ENCODE data around the gene ITFG1.
A peak's percentile ranks its signal among the peaks of the same experiment; 100 is the strongest.
"Not testable (repeated sequence)": the region's sequence is repeated elsewhere in the genome, so short reads cannot be mapped to it uniquely, and the experiment has no call there.

Gene ITFG1

GRCh38 chr16:47473004-47473403, 12.1 kb upstream of the ITFG1 start:
- DNase-seq (ENCODE audit: low spot score) = not testable (repeated sequence)

DNA sequence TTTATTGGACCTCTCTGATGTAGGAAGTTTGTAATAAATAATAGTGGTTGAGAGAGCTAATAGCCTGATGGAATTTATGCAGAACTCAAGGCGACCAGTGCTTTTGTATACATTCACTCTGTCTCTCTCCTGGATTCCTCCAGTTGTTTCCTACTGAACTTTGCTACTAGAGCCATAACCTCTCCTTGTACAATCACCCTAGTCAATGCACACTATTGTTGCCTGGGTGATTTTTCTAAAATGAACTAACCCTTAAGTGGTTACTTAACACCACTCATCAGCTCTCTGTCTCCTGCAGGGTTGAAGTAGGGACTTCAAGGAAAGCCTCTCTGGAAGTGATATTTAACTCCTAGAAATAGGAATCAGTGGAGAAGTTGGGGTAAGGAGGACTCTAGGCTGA, 9.9 kb upstream of the ITFG1 start:
- no peak for DNase-seq (ENCODE audit: low spot score)

DNA sequence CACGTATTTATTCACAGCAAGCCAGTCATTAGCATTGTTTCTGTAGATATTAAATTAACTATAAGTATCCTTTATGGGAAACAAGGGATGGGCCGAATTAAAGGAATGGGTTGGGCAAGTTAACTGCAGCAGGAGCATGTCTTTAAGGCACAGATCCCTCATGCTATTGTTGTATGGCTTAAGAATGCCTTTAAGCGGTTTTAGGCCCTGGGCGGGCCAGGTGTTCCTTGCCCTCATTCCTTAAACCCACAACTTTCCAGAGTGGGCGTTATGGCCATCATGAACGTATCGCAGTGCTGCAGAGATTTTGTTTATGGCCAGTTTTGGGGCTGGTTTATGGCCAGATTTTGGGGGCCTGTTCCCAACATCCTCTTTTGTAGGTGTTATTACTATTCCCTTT, 9.3 kb upstream of the ITFG1 start:
- no peak for DNase-seq (ENCODE audit: low spot score)

GRCh38 chr16:47469227-47469626, 8.4 kb upstream of the ITFG1 start:
- DNase-seq (ENCODE audit: low spot score) = no peak

- not testable (repeated sequence) for DNase-seq (ENCODE audit: low spot score)
Observed at GRCh38 chr16:47468070-47468689, 7.3 kb upstream of the ITFG1 start.

- no peak for DNase-seq (ENCODE audit: low spot score)
Observed at GRCh38 chr16:47467501-47467900, 6.6 kb upstream of the ITFG1 start.

- no peak for DNase-seq (ENCODE audit: low spot score)
Observed at GRCh38 chr16:47465919-47466630, 5.2 kb upstream of the ITFG1 start.

GRCh38 chr16:47463771-47464624, 3.1 kb upstream of the ITFG1 start:
- peak; percentile 11 for DNase-seq (ENCODE audit: low spot score)

DNA sequence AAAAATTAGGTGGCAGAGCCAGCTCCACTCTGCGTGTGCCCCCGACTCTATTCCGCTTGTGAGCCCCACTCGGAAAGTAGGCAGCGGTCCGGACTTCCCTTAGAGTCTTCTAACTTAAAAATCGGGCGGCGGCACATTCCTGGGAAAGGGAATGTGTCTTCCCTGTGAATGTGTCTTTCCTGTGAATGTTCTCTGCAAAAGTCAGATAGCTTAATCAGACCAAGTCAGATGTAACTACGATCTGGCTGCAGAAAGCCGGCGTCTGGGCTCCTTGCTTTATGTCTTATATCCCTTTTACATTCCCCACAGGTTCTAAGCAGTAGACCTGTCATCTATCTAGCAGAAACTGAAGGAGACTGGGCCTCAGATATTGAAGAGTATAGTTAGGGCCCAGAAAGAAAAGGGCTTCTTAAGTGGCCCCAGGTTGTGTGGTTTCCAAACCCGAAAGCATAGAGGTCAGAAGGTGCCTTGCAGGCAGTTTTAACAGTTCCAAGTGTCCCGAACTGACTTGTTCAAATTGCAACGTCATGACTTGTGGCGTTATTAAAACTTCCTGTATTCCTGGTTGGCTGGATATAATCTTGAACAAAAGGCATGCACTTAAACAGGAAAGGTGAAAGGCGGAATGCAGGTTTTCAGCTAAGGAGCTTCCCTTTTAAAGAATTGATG, 869 bp upstream of the ITFG1 start:
- DNase-seq (ENCODE audit: low spot score) = peak; percentile 79

DNA sequence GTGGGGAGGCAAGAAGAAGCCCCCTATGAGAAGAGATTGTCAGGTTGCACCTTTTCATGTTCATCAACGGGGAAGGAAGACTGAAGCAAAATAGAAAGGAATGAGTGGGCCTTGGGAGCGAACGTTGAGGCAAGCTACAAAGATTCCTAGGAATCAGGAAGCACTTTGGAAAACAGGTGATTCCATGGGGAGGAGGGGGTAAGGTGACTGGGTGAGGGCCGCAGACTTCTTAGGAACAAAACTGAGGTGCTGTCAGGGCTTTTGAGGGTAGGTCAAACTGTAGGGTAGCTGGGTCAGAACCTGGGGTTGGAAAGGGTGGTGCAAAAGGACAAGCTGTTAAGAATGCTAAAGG, 528 bp downstream of the ITFG1 start:
- DNase-seq (ENCODE audit: low spot score) = no peak

DNA sequence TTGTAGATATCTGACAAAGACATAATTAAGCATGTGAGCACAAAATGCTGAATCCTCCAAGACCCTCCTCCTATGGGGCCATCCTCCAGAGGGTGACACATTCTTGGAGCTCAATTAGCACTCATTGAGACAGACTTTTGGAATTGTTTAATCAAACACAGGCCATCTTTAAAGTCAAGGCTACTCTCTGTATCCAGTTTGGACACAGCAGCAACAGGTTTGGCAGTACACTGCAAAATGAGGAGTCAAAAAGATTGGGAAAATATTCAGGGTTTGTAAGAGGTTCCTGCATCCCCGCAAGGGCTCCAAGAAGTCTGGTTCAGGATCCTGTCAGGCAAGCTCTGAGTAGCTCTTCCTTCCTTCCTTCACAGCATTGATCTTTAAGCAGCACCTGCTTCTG, 1.3 kb downstream of the ITFG1 start:
- no peak for DNase-seq (ENCODE audit: low spot score)

DNA sequence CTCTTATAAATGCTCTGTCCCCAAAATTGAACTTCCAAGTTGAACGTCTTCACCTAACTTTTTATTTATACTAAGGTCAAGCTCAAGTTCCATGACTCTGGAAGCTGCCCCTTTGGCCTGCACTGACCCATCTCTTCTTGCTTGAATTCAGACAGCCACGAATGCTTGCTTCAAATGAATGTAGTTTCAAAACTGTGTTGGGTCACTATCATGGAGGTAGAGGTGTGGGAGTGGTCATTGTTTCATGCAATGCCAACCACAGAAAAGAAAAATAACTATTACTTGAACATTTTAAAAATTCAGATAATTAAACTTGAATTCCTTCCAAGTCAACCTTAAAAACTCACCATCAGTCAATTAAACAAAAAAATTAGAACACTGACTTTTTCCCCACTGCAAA, 2.5 kb downstream of the ITFG1 start:
- no peak for DNase-seq (ENCODE audit: low spot score)

DNA sequence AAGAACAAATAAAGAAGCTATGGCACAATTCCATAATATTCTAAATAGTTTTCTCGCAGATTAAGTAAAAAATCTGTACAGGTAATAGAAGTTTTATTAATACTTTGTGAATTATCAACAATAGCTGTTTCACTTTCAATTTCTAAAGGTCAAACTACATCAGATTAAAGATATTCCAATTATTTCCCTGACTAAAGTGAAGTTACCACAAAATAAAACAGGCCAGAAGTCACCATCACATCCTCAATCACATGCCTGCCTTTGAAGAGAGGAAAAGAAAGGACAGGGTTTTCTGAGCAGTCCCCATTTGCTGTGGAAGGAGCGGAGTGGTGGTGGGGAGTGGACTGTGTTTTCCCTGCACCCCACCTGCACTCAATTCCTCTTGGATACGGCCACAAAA, 11.1 kb downstream of the ITFG1 start:
- DNase-seq (ENCODE audit: low spot score) = no peak

GRCh38 chr16:47448830-47449575, 11.9 kb downstream of the ITFG1 start:
- no peak for DNase-seq (ENCODE audit: low spot score)

GRCh38 chr16:47446431-47446830, 14.4 kb downstream of the ITFG1 start:
- DNase-seq (ENCODE audit: low spot score) = no peak

GRCh38 chr16:47442884-47443283, 18.0 kb downstream of the ITFG1 start:
- not testable (repeated sequence) for DNase-seq (ENCODE audit: low spot score)

GRCh38 chr16:47440066-47440465, 20.8 kb downstream of the ITFG1 start:
- not testable (repeated sequence) for DNase-seq (ENCODE audit: low spot score)

DNA sequence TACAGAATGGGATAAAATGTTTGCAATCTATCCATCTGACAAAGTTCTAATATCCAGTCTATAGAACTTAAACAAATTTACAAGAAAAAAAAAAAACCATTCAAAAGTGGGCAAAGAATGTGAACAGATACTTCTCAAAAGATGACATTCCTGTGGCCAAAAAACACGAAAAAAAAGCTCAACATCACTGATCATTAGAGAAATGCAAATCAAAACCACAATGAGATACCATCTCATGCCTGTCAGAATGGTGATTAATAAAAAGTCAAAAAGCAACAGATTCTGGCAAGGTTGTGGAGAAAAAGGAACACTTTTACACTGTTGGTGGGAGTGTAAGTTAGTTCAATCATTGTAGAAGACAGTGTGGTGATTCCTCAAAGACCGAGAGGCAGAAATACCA, 26.6 kb downstream of the ITFG1 start:
- DNase-seq (ENCODE audit: low spot score) = not testable (repeated sequence)

DNA sequence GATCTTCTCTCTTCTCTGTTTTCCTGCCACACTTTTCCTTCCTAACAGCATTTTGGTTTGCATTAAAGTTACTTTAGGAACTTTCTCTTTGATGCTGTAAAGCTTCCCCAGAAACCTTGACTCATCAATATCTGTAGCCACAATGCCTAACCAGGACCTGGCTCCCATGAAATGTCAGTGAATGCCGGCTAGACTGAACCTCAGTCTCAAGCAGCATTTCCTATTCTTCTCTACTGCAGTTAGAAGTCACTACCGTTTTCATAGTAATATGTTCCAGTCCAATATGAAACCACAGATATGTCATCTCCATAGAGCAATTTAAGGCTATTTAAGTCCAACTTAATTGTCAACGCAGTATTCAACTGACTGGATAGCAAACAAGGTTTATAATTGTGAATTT, 28.9 kb downstream of the ITFG1 start:
- no peak for DNase-seq (ENCODE audit: low spot score)

DNA sequence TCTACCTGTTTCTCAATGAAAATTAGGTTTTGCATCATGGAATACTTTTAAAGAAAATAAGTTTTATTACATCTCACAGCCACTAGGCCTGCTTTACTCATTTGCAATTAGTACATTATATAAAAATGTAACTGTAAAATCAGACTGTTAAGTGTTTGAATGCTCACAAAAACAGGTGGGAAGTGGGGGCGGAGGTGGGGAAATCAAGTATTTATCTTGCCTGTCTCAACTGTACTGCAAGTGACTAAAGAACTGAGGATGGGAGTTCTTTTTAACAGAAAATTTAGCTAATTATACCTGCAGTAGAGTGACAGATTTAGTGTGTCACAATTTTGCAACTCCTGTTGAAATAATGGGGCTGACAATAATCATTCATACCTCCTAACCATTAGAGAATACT, 34.1 kb downstream of the ITFG1 start:
- no peak for DNase-seq (ENCODE audit: low spot score)

GRCh38 chr16:47424846-47425245, 36.0 kb downstream of the ITFG1 start:
- DNase-seq (ENCODE audit: low spot score) = no peak

- no peak for DNase-seq (ENCODE audit: low spot score)
Observed at GRCh38 chr16:47416869-47417268, 44.0 kb downstream of the ITFG1 start.

All from NAMALWA (cell line).